WI38 (cell line): ENCODE results near the gene C10orf90.

Experiments
- H3K4me3 ChIP-seq: 2 replicates; pipeline ENCODE4 v1.5.1; 2011; ENCODE audit warnings: low read depth, mild to moderate bottlenecking, control low read depth, low read length
- TF ChIP-seq, protein P1 (sequence below): IDR thresholded peaks from 2 replicates; pipeline ENCODE4 v1.5.1; 2012; ENCODE audit warnings: low read depth, mild to moderate bottlenecking, control low read depth, low read length

Gene C10orf90

DNA sequence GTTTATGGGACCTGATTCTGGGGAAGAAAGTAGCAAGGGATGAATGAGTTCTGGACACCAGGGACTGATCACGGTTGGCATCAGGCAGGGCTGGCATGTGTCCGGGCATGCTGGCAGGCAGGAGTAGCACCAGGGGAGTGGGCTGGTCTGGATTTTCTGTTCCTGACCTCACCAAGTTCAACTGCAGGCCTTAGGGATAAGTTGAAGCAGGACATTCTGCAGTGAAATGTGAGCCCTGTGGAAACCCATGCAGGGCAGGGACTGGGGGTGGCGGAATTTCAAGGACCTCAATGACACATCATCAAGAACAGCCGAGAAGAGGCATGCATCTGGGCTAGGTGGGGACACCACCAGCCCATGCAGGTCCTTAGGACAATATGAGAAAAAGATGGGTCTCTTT is 202.0 kb downstream of the C10orf90 start:
- H3K4me3 ChIP-seq: no peak overlapping the region

DNA sequence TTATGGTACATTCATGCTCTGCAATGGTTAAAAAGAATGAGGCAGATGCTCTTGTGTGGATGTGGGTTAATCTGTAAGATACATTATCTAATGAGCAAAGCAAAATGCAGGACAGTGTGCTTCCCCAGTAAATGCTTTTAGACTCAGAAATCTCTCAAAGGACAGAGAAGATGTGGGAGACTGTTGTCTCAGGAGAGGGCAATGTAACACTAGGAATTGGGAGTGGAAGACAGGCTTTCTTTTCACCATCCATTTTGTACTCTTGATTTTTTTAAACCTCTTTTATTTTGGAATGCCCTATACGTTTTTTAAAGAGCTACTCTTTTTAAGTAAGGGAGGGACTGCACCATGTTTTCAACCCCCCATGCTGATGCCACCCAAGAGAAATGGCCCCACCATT is 204.7 kb downstream of the C10orf90 start:
- TF ChIP-seq, protein P1, sequence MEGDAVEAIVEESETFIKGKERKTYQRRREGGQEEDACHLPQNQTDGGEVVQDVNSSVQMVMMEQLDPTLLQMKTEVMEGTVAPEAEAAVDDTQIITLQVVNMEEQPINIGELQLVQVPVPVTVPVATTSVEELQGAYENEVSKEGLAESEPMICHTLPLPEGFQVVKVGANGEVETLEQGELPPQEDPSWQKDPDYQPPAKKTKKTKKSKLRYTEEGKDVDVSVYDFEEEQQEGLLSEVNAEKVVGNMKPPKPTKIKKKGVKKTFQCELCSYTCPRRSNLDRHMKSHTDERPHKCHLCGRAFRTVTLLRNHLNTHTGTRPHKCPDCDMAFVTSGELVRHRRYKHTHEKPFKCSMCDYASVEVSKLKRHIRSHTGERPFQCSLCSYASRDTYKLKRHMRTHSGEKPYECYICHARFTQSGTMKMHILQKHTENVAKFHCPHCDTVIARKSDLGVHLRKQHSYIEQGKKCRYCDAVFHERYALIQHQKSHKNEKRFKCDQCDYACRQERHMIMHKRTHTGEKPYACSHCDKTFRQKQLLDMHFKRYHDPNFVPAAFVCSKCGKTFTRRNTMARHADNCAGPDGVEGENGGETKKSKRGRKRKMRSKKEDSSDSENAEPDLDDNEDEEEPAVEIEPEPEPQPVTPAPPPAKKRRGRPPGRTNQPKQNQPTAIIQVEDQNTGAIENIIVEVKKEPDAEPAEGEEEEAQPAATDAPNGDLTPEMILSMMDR: no peak
- H3K4me3 ChIP-seq: no peak overlapping the region

More for the DNA sequence above, 202.0 kb downstream of the C10orf90 start:
- TF ChIP-seq, protein P1: no peak

DNA sequence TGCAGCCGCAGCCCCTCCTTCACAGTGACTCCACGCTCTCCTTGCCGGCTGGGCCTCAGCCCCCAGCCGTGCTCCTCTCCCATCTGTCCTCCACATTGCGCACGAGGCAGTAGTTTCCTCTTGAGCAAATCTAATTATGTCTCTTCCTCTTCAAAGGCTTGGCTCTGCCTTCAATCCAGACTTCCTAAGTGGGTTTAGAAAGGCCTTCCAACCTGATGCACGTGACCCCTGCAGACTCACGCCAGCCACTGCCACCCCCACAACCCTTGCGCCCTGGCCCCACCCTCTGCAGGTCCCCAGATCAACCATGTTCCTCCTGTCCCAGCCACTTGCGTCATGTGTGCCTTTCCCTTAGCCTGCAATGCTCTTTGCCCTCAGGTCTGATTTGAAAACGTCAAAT is 207.2 kb downstream of the C10orf90 start:
- H3K4me3 ChIP-seq: no peak overlapping the region
- TF ChIP-seq, protein P1: no peak

DNA sequence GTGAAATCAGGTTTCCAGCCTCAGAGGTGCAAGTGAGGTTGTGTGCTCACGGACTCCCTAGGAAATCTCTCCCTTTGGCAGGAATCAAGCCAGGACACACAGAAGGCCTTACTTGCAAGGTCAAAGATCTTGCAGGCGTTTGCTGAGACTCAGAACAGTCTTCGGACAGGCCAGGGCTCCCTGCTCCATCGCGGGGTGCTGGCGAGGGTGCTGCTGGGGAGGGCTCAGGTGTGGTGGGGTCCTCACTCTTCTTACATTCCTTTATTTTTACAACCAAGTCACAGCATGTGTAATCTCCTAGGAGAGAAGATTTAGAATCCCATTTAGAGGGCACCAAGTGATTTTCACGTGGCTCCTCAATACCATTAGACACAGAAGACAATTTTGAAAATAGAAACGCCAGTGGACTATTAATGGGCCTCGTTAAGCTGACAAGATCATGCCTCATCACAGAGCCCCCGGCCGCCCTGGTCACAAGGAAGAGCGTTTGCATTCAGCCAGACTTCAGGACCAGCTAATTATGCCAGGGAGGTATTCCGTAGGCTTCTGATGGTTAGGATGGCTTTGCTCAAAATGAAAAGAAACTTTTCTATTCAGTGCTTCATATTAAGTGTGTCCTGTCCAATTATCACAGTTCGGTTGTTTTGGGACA is 209.1 kb downstream of the C10orf90 start:
- no peak overlapping the region for H3K4me3 ChIP-seq
- TF ChIP-seq, protein P1: no peak

DNA sequence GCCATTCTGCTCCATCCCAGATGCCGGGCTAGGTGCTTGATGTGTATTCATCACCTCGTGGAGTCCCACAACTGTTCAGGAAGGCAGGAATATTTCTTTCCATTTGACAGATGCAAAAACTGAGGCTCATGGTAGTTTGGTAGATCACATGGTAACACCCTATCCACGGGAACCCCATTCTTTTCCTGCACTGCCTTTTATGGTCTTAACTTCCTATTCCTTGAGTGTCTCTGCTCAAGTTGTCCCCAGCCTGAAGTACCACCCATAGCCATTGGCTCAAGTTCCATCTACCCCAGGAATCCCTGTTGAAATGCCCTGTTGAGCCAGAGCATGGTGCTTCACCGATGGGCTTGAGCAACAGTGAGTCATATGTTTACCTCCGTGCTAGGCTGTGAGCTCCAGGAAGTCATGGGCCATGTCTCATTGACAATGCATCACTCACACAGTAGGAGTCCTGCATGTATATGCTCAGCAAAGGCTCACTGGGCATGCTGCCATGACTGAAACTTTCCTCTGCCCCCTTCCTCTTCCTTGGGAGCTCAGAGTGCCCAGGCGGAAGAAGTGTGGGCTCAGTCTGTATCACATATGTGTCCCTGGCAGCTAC is 210.5 kb downstream of the C10orf90 start:
- H3K4me3 ChIP-seq: no peak overlapping the region
- TF ChIP-seq, protein P1: no peak

DNA sequence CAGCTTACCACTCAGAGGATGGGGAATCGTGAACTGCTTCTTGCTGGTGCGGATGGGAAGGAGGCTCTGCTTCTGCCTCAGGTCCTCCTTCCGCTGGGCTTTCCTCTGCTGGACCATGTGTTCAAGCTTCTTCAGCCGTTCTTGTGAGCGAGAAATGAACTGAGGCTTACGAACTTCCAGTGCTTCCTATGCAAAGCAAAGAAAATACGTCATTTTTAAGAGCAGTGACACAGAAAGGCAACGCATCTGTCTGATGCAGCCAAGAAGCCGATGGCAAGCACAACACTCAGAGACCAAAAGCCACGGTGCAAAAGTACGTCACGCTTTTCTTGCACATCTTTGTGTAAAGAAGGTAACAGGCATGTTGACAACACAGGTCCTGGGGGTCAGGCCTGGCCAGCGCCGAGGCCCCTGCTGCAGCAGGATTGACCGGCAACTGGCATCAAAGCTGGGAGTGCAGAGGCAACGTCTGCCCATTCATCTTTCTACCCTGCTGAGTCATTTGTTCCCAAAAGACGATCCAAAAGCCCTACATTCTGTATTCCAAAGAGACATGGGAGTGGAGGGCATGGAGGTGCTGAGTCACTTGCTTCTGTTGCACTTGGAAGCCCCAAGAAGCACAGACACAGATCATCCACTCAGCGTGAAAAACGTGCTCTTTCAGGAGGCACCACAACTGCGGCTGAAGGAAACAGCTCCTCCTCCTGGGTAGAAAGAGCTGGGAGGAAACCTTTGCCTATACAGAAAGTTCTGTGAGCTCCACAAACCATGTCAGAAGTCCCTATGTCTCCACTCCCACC is 211.3 kb downstream of the C10orf90 start:
- no peak overlapping the region for H3K4me3 ChIP-seq
- TF ChIP-seq, protein P1: no peak; the same call in 1 of the 2 replicates

DNA sequence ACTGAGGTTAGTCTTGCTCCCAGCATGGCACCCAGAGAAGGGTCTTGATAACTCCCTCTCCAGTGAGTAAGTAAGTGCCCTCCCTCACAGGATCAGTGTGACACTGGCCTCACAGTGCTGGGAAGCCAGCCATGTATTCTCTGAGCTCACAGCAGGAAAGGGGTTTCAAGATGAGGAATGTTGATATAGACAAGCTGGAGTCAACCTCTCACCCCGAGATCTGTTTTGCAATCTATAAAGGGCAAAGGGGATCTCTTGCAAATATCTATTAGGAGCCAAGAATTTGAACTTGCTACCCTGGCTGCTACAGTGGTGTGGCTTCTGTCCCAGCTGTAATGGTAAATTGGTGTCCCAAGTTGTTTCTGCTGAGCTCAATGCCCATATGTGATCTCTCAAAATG is 212.0 kb downstream of the C10orf90 start:
- no peak overlapping the region for H3K4me3 ChIP-seq
- TF ChIP-seq, protein P1: no peak
